Stomach smooth muscle (tissue), 2 donors: ENCODE measurements around the gene GALK2.
"Not testable (repeated sequence)": the region's sequence is repeated elsewhere in the genome, so short reads cannot be mapped to it uniquely, and the experiment has no call there.

Experiments used
- H3K27ac ChIP-seq: one replicate; pipeline ENCODE4 v1.7.0; 2013; ENCODE audit warnings: mild to moderate bottlenecking, low read length, inconsistent platforms
- H3K27me3 ChIP-seq, 2 donors: one replicate each; pipeline ENCODE4 v1.7.0; 2013; ENCODE audit warnings: low read length in 2 of 2; ENCODE audit not compliant: insufficient read depth in 2 of 2, control insufficient read depth in 1 of 2
- H3K36me3 ChIP-seq, 2 donors: one replicate each; pipeline ENCODE4 v1.7.0; 2013; ENCODE audit warnings: low read length in 2 of 2; ENCODE audit not compliant: control insufficient read depth in 2 of 2, insufficient read depth in 2 of 2
- H3K4me1 ChIP-seq: one replicate; pipeline ENCODE4 v1.7.0; 2013; ENCODE audit warnings: low read length; ENCODE audit not compliant: control insufficient read depth, insufficient read depth
- H3K4me3 ChIP-seq, 2 donors: one replicate each; pipeline ENCODE4 v1.7.0; 2013; ENCODE audit warnings: low read length in 2 of 2
- H3K9ac ChIP-seq, 2 donors: one replicate each; pipeline ENCODE4 v1.7.0; 2013; ENCODE audit warnings: low read length in 2 of 2, mild to moderate bottlenecking in 1 of 2
- H3K9me3 ChIP-seq, 2 donors: one replicate each; pipeline ENCODE4 v1.7.0; 2013; ENCODE audit warnings: low read length in 2 of 2; ENCODE audit not compliant: control insufficient read depth in 2 of 2
- donor health status: healthy.
- donor health status: Pancreatic carcinoma.

GALK2 gene

DNA sequence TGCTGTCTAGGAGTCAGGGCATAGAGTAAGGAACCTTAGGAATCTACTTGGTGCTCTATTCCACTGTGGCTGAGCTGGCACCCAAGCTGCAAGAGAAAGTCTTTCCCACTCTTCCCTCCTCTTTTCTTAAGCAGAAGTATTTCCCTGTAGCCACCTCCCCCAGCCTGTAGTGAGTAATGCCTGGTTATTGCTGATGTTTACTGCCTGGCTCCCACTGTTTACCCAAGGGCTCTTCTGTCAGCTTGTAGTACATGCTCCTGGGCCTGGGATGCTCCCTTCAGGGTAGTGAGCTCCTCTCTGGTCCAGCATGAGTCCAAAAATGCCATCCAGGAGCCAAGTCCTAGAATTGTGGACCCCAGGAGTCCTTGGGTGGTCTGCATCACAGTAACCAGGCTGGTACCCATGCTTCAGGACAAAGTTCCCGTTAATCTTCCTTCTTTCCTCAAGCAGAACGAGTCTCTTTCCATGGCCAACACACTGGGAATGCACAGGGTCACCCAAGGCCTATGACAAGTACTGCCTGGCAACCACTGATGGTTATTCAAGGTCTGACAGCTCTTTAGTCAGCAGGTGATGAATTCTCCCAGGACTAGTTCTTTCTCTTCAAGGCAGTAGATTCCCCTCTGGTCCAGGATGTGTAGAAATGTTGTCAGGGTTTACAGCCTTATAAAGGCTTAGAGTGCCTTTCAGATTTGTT is 17.6 kb downstream of the GALK2 start:
- no peak overlapping the region for H3K27ac ChIP-seq
- H3K27me3 ChIP-seq, result no peaks in the 10 kb centered on the region
- no peaks in the 10 kb centered on the region for H3K9me3 ChIP-seq
- no peak overlapping the region for H3K4me3 ChIP-seq
- no peaks in the 10 kb centered on the region for H3K36me3 ChIP-seq
- no peak overlapping the region for H3K9ac ChIP-seq
- no peaks in the 10 kb centered on the region for H3K4me1 ChIP-seq

DNA sequence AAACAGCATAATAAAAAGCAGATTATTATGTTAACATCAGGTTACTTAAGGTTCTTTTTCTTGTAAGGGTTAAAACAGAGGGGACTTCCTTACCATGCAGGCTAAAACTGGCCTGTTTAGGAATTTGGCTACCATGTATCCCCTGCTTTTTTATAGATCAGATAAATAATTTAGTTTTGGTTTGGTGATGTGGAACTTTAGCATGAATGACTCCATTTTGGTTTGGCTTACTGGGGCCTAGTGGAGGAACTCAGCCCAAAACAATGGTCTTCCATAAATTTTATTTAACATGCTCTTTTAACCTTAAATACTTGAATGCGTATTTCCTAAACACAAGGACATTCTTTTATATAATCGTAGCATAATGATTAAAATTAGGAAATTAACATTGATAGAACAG is 18.9 kb downstream of the GALK2 start:
- Histone ChIP-seq H3K9ac (no peak overlapping the region), H3K27me3 (no peaks in the 10 kb centered on the region)

DNA sequence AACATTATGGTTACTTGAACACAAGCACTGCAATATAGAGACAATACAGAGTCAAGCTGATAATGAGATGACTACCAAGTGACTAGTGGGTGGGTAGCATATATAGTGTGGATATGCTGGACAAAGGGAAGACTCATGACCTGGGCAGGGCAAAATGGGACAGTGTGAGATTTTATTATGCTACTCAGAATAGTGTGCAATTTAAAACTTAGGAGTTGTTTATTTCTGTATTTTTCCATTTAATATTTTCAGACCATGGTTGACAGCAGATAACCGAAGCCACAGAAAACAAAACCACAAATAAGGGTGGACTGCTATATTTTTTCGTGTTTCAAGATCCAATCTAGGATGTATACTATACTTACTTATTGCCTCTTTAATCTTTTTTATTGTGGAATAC is 19.6 kb downstream of the GALK2 start:
- Histone ChIP-seq H3K4me1 (no peaks in the 10 kb centered on the region), H3K9ac (no peak overlapping the region), H3K4me3 (no peak overlapping the region), H3K9me3 (no peaks in the 10 kb centered on the region), H3K36me3 (no peaks in the 10 kb centered on the region), H3K27ac (no peak overlapping the region), H3K27me3 (no peaks in the 10 kb centered on the region)

More for the DNA sequence above, 18.9 kb downstream of the GALK2 start:
- no peaks in the 10 kb centered on the region for H3K9me3 ChIP-seq
- H3K27ac ChIP-seq, result no peak overlapping the region
- no peak overlapping the region for H3K4me3 ChIP-seq
- H3K4me1 ChIP-seq, result no peaks in the 10 kb centered on the region
- H3K36me3 ChIP-seq, result no peaks in the 10 kb centered on the region

DNA sequence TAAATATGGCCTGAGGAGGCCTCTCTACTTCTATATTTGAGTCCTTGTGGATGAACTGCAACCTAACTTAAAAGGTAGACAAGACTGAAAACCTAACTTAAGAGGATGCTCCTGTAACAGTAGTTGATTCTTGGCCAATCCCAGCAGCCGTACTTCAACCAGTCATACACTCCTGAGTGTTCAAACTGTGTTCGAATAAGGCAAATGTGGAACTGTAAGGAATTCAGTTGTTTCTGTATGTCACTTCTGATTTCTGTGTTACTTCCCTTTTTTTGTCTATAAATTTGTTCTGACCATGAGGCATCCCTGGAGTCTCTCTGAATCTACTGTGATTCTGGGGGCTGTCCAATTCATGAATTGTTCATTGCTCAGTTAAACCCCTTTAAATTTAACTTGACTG is 20.5 kb downstream of the GALK2 start:
- no peak overlapping the region for H3K9ac ChIP-seq
- H3K9me3 ChIP-seq, result no peaks in the 10 kb centered on the region
- no peak overlapping the region for H3K4me3 ChIP-seq
- H3K27ac ChIP-seq, result no peak overlapping the region
- H3K27me3 ChIP-seq, result no peaks in the 10 kb centered on the region
- no peaks in the 10 kb centered on the region for H3K4me1 ChIP-seq
- H3K36me3 ChIP-seq, result no peaks in the 10 kb centered on the region

DNA sequence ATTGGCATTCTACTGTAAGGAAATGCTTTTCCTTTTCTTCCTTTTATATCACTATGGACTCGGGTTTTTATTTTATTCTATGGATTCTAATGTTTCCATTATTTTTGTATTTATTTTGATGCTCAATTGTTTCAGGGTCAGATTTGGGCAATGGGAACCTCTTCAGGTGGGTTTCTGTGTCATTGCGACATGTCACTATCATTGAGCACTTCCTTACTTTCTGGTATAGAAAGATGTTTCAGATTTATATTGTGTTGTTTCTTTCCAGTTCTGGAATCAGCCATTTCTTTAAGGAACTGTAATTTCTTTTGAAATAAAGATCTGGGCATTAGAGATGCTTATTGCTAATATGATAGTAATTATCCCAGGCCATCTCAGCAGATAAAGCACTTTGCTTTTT is 21.8 kb downstream of the GALK2 start:
- no peak overlapping the region for H3K27ac ChIP-seq
- no peaks in the 10 kb centered on the region for H3K27me3 ChIP-seq
- H3K4me1 ChIP-seq, result no peaks in the 10 kb centered on the region
- H3K9me3 ChIP-seq, result no peaks in the 10 kb centered on the region
- no peak overlapping the region for H3K9ac ChIP-seq
- H3K36me3 ChIP-seq, result no peaks in the 10 kb centered on the region
- H3K4me3 ChIP-seq, result no peak overlapping the region

DNA sequence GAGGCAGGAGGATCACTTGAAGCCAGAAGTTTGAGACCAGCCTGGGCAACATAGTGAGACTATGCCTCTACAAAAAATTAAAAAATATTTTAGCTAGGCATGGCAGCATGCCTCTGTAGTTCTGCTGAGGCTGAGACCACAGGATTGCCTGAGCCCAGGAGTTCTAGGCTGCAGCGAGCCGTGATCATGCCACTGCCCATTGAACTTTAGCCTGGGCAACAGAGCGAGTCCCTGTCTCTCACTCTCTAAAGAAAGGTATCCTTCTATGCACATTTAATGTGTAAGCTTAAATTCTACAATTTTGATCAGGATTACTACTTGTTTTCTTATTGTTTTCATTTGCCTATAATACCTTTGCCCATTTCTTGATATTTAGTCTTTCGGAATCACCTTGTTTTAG is 26.8 kb downstream of the GALK2 start:
- Histone ChIP-seq H3K4me1 (no peaks in the 10 kb centered on the region), H3K9me3 (no peaks in the 10 kb centered on the region), H3K9ac (no peak overlapping the region), H3K27ac (no peak overlapping the region), H3K27me3 (no peaks in the 10 kb centered on the region), H3K4me3 (no peak overlapping the region), H3K36me3 (no peaks in the 10 kb centered on the region)

DNA sequence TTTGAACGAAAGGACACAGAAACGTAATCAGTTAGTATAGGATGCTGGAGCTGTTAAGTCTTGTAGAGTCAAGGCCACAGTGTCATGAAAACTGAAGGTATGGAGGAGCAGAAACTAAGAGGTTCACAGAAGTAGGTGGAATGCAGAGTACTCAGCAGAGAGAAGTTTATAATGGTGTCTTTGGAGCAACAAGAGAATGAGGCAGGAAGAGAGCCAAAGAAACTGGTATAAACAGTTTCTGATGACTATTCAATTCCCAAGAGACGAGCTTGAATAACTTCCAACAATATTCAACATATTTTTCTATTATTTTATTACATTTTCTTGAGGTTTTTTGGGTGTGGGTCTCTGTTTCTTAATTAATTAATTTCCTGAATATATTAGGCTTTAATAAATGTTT is 29.6 kb downstream of the GALK2 start:
- H3K27me3 ChIP-seq, result no peaks in the 10 kb centered on the region
- H3K9ac ChIP-seq, result no peak overlapping the region
- no peaks in the 10 kb centered on the region for H3K4me1 ChIP-seq
- H3K27ac ChIP-seq, result no peak overlapping the region
- no peaks in the 10 kb centered on the region for H3K9me3 ChIP-seq
- H3K36me3 ChIP-seq, result peaks cover 2 to 6% of the 10 kb centered on the region in 2 donors
- no peak overlapping the region for H3K4me3 ChIP-seq

DNA sequence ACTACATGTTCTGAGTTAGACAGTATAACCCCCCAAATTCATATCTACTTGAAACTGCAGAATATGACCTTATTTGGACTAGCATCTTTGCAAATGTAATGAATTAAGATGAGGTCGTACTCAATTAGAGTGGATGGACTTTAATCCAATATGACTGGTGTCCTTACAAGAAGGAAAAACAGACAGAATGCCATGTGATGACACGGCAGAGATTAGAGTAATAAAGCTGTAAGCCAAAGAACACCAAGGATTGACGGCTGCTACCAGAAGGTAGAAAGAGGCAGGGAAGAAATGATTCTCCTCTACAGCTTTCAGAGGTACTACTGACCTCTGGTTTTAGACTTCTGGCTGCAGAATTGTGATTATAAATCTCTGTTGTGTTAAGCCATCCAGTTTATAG is 30.3 kb downstream of the GALK2 start:
- no peak overlapping the region for H3K4me3 ChIP-seq

DNA sequence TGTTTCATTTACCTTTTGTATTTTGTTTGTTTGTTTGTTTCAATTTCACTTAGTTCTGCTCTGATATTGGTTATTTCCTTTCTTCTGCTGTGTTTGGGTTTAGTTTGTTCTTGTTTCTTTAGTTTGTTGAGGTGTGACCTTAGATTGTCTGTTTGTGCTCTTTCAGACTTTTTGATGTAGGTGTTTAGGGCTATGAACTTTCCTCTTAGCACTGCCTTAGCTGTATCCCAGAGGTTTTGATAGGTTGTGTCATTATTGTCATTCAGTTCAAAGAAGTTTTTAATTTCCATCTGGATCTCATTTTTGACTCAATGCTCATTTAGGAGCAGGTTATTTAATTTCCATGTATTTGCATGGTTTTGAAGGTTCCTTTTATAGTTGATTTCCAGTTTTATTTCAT is 38.1 kb downstream of the GALK2 start:
- H3K4me1 ChIP-seq, H3K27ac ChIP-seq, H3K4me3 ChIP-seq, H3K9ac ChIP-seq, H3K27me3 ChIP-seq, H3K9me3 ChIP-seq, H3K36me3 ChIP-seq: not testable (repeated sequence)

More for the DNA sequence above, 30.3 kb downstream of the GALK2 start:
- Histone ChIP-seq H3K4me1 (no peaks in the 10 kb centered on the region), H3K27ac (no peak overlapping the region), H3K36me3 (peaks cover 2 to 6% of the 10 kb centered on the region in 2 donors), H3K27me3 (no peaks in the 10 kb centered on the region), H3K9ac (no peak overlapping the region), H3K9me3 (no peaks in the 10 kb centered on the region)

DNA sequence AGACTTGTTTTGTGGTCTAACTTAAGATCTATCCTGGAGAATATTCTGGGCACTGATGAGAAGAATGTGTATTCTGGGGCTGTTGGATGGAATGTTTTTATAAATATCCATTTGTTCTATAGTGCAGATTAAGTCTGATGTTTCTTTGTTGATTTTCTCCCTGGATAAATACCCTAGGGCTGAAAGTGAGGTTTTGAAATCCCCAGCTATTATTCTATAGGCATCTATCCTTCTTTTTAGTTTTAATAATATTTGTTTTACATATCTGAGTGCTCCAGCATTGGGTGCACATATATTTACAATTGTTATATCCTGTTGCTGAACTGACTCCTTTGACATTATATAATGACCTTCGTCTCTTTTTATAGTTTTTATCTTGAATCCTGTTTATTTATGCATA is 42.9 kb downstream of the GALK2 start:
- Histone ChIP-seq H3K4me3 (no peak overlapping the region), H3K27me3 (no peaks in the 10 kb centered on the region), H3K9me3 (peaks cover 0 to 3% of the 10 kb centered on the region in 2 donors), H3K9ac (no peak overlapping the region), H3K36me3 (no peaks in the 10 kb centered on the region), H3K27ac (no peak overlapping the region), H3K4me1 (no peaks in the 10 kb centered on the region)

DNA sequence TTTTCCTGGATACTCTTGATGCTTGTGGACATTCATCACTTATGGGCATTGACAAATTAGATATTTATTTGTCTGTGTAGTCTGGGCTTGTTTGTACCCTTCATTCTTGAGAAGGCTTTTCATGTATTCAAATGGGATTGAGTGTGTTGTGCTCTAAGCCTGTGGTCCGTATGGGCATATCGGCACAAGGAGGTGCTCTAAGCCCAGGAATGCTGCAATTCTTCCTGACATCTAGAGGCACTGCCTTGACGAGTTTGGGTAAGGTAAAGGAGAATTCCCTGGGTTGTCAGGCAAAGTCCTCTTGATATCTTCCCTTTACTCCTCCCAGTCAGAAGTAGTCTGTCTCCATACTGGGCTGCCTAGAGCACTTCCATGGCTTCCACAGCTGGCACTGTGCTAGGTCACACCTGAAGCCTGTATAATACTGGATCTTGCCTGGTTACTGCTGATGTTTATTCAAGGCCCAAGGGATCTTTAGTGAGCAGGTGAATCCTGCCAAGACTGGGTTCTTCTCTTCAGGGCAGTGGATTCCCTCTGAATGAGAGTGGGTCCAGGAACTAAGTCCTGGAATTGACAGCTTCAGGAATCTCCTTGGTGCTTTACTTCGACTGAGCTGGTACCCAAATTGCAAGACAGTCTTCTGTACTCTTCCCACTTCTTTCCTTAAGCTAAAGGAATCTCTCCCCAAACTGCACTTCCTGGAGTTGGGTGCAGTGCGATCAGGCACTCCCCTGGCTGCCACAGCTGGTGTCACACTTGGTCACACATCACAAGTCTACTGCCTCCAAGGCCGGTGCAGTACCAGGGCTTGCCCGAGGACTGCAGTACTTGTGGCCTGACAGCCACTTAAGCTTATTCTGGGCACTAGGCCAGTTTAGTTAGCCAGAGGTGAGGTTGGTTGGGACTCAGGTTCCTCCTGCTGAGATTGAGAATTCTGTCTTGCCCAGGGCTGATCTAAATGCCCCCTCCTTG is 46.0 kb downstream of the GALK2 start:
- H3K27ac ChIP-seq, result no peak overlapping the region
- H3K4me3 ChIP-seq, result no peak overlapping the region
- no peaks in the 10 kb centered on the region for H3K9me3 ChIP-seq
- no peaks in the 10 kb centered on the region for H3K27me3 ChIP-seq
- H3K9ac ChIP-seq, result no peak overlapping the region
- no peaks in the 10 kb centered on the region for H3K4me1 ChIP-seq
- H3K36me3 ChIP-seq, result no peaks in the 10 kb centered on the region
